ENCODE measurements around the gene HHIPL1. TPM values are rescaled to one million over a fixed set of nuclear protein-coding genes. Genes with fewer than 3 reads are reported as not detected.
A peak's percentile ranks its signal among the peaks of the same experiment; 100 is the strongest.

HHIPL1 gene
- total RNA-seq, 2 donors from 2014 or later = 3.0 to 3.4 TPM

GRCh38 chr14:99687284-99688209 is 42.6 kb downstream of the HHIPL1 start:
- H3K27ac Mint-ChIP-seq = no peak overlapping the region
- Histone ChIP-seq H3K36me3 (ENCODE audit: control insufficient read depth, insufficient read depth, low read length) (no peaks in the 10 kb centered on the region), H3K9me3 (ENCODE audit: control insufficient read depth, low read length) (no peaks in the 10 kb centered on the region), H3K4me3 (ENCODE audit: low read length) (no peak overlapping the region), H3K27me3 (ENCODE audit: control insufficient read depth, insufficient read depth, low read length, poor library complexity, severe bottlenecking) (peaks cover 22% of the 10 kb centered on the region), H3K4me1 (ENCODE audit: control insufficient read depth, insufficient read depth, low read length) (peaks cover 3% of the 10 kb centered on the region), H3K9ac (ENCODE audit: extremely low read depth, low read length, poor library complexity, severe bottlenecking) (no peak overlapping the region), H3K27ac (ENCODE audit: low read depth, low read length) (no peak overlapping the region)
- H3K4me3 Mint-ChIP-seq = no peak overlapping the region
- 65 to 74% methylated on average over 9 to 12 of the region's 12 CpGs for WGBS, 2 experiments (ENCODE audit: insufficient coverage in 1 of 2, insufficient read length in 1 of 2)
- peak; percentile 90 for DNase-seq
- no peaks in the 10 kb centered on the region for H3K9me3 Mint-ChIP-seq
- H3K4me1 Mint-ChIP-seq = peaks cover 10% of the 10 kb centered on the region
- peaks cover 24% of the 10 kb centered on the region for H3K27me3 Mint-ChIP-seq (ENCODE audit: insufficient read depth)
- no peaks in the 10 kb centered on the region for H3K36me3 Mint-ChIP-seq (ENCODE audit: low read depth)
- TF ChIP-seq, protein P1, sequence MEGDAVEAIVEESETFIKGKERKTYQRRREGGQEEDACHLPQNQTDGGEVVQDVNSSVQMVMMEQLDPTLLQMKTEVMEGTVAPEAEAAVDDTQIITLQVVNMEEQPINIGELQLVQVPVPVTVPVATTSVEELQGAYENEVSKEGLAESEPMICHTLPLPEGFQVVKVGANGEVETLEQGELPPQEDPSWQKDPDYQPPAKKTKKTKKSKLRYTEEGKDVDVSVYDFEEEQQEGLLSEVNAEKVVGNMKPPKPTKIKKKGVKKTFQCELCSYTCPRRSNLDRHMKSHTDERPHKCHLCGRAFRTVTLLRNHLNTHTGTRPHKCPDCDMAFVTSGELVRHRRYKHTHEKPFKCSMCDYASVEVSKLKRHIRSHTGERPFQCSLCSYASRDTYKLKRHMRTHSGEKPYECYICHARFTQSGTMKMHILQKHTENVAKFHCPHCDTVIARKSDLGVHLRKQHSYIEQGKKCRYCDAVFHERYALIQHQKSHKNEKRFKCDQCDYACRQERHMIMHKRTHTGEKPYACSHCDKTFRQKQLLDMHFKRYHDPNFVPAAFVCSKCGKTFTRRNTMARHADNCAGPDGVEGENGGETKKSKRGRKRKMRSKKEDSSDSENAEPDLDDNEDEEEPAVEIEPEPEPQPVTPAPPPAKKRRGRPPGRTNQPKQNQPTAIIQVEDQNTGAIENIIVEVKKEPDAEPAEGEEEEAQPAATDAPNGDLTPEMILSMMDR (conservative IDR thresholded peaks at IDR 0.05) = peak; percentile 95

GRCh38 chr14:99688210-99688581 is 43.3 kb downstream of the HHIPL1 start:
- Histone ChIP-seq H3K27me3 (ENCODE audit: control insufficient read depth, insufficient read depth, low read length, poor library complexity, severe bottlenecking) (peaks cover 22% of the 10 kb centered on the region), H3K9me3 (ENCODE audit: control insufficient read depth, low read length) (no peaks in the 10 kb centered on the region), H3K27ac (ENCODE audit: low read depth, low read length) (no peak overlapping the region), H3K36me3 (ENCODE audit: control insufficient read depth, insufficient read depth, low read length) (no peaks in the 10 kb centered on the region), H3K4me3 (ENCODE audit: low read length) (no peak overlapping the region), H3K4me1 (ENCODE audit: control insufficient read depth, insufficient read depth, low read length) (peaks cover 3% of the 10 kb centered on the region), H3K9ac (ENCODE audit: extremely low read depth, low read length, poor library complexity, severe bottlenecking) (no peak overlapping the region)
- no peaks in the 10 kb centered on the region for H3K36me3 Mint-ChIP-seq (ENCODE audit: low read depth)
- H3K4me1 Mint-ChIP-seq = peaks cover 10% of the 10 kb centered on the region
- no peak for DNase-seq
- no peak overlapping the region for H3K27ac Mint-ChIP-seq
- TF ChIP-seq, protein P1 (conservative IDR thresholded peaks at IDR 0.05) = no peak
- H3K4me3 Mint-ChIP-seq = no peak overlapping the region
- WGBS, 2 experiments (ENCODE audit: insufficient coverage in 1 of 2, insufficient read length in 1 of 2) = 75 to 82% methylated on average over 8 to 10 of the region's 10 CpGs
- H3K9me3 Mint-ChIP-seq = no peaks in the 10 kb centered on the region
- peaks cover 22% of the 10 kb centered on the region for H3K27me3 Mint-ChIP-seq (ENCODE audit: insufficient read depth)

- no peaks in the 10 kb centered on the region for H3K36me3 ChIP-seq (ENCODE audit: control insufficient read depth, insufficient read depth, low read length)
- H3K4me3 ChIP-seq (ENCODE audit: low read length) = no peak overlapping the region
- WGBS, 2 experiments (ENCODE audit: insufficient coverage in 1 of 2, insufficient read length in 1 of 2) = 95 to 98% methylated on average over 8 to 11 of the region's 11 CpGs
- Mint-ChIP-seq H3K27me3 (ENCODE audit: insufficient read depth) (peaks cover 22% of the 10 kb centered on the region), H3K36me3 (ENCODE audit: low read depth) (no peaks in the 10 kb centered on the region), H3K4me1 (peaks cover 10% of the 10 kb centered on the region), H3K4me3 (no peak overlapping the region), H3K27ac (no peak overlapping the region), H3K9me3 (no peaks in the 10 kb centered on the region)
- peak; percentile 45 for DNase-seq
- no peak overlapping the region for H3K9ac ChIP-seq (ENCODE audit: extremely low read depth, low read length, poor library complexity, severe bottlenecking)
- no peaks in the 10 kb centered on the region for H3K9me3 ChIP-seq (ENCODE audit: control insufficient read depth, low read length)
- peaks cover 3% of the 10 kb centered on the region for H3K4me1 ChIP-seq (ENCODE audit: control insufficient read depth, insufficient read depth, low read length)
- H3K27ac ChIP-seq (ENCODE audit: low read depth, low read length) = no peak overlapping the region
- TF ChIP-seq, protein P1 (conservative IDR thresholded peaks at IDR 0.05) = no peak
- H3K27me3 ChIP-seq (ENCODE audit: control insufficient read depth, insufficient read depth, low read length, poor library complexity, severe bottlenecking) = peaks cover 22% of the 10 kb centered on the region
These were observed 43.7 kb downstream of the HHIPL1 start for GRCh38 chr14:99688629-99689028.
